ENCODE results near the gene SYNE1. TPM values are rescaled to one million over a fixed set of nuclear protein-coding genes. Genes with fewer than 3 reads are reported as not detected.

The SYNE1 gene
- total RNA-seq, 1 donor from 2014 or later = 6.0 TPM

DNA sequence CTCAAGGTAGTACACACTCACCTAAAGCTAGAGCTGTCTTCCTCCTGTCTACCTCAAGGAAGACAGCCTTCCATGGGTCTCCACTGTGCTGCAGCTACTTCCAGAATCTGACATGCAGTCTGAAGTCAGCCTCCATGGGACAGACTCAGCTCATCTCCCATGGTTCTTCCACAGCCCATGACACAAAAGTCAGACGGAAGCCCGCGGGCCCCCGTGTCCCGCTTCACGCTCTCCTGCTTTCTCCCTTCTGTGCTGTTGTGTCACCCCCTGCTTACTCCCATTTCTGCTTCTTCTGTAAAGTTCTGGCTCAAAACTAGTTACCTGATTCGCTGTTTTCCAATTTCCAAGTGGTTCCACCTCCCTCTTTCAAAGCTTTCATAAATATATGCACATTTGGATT lies 184.5 kb downstream of the SYNE1 start:
- no peak for DNase-seq (ENCODE audit: low spot score)
- Mint-ChIP-seq H3K36me3 (no peaks in the 10 kb centered on the region), H3K27ac (no peak overlapping the region), H3K9me3 (no peaks in the 10 kb centered on the region), H3K27me3 (ENCODE audit: insufficient read depth, low read depth) (no peaks in the 10 kb centered on the region), H3K4me1 (no peaks in the 10 kb centered on the region), H3K4me3 (no peak overlapping the region)
- Histone ChIP-seq H3K79me2 (ENCODE audit: low read depth) (no peaks in the 10 kb centered on the region), H4K20me1 (ENCODE audit: low read depth) (no peaks in the 10 kb centered on the region), H3F3A (ENCODE audit: low read depth) (no peaks in the 10 kb centered on the region), H2AFZ (replicated peaks) (no peak overlapping the region), H3K9ac (no peak overlapping the region), H3K4me1 (no peaks in the 10 kb centered on the region), H3K36me3 (no peaks in the 10 kb centered on the region), H3K4me3 (no peak overlapping the region), H3K27me3 (no peaks in the 10 kb centered on the region), H3K27ac (no peak overlapping the region), H3K4me2 (no peak overlapping the region), H3K9me3 (ENCODE audit: low read depth) (no peaks in the 10 kb centered on the region)
- no peak for TF ChIP-seq EZH2 (IDR thresholded peaks at IDR 0.05)
- TF ChIP-seq, protein P1, sequence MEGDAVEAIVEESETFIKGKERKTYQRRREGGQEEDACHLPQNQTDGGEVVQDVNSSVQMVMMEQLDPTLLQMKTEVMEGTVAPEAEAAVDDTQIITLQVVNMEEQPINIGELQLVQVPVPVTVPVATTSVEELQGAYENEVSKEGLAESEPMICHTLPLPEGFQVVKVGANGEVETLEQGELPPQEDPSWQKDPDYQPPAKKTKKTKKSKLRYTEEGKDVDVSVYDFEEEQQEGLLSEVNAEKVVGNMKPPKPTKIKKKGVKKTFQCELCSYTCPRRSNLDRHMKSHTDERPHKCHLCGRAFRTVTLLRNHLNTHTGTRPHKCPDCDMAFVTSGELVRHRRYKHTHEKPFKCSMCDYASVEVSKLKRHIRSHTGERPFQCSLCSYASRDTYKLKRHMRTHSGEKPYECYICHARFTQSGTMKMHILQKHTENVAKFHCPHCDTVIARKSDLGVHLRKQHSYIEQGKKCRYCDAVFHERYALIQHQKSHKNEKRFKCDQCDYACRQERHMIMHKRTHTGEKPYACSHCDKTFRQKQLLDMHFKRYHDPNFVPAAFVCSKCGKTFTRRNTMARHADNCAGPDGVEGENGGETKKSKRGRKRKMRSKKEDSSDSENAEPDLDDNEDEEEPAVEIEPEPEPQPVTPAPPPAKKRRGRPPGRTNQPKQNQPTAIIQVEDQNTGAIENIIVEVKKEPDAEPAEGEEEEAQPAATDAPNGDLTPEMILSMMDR (IDR thresholded peaks at IDR 0.05) = no peak
- TF ChIP-seq EZH2phosphoT487 (IDR thresholded peaks at IDR 0.05) = no peak

GRCh38 chr6:152450519-152450918 lies 186.6 kb downstream of the SYNE1 start:
- no peak overlapping the region for H3K4me2 ChIP-seq
- no peak overlapping the region for H3K4me3 ChIP-seq
- no peaks in the 10 kb centered on the region for H3K36me3 ChIP-seq
- no peak overlapping the region for H3K27ac Mint-ChIP-seq
- H3K27ac ChIP-seq = no peak overlapping the region
- no peaks in the 10 kb centered on the region for H3F3A ChIP-seq (ENCODE audit: low read depth)
- no peaks in the 10 kb centered on the region for H3K79me2 ChIP-seq (ENCODE audit: low read depth)
- H3K4me3 Mint-ChIP-seq = no peak overlapping the region
- DNase-seq (ENCODE audit: low spot score) = no peak
- no peaks in the 10 kb centered on the region for H3K36me3 Mint-ChIP-seq
- H3K9me3 ChIP-seq (ENCODE audit: low read depth) = no peaks in the 10 kb centered on the region
- H3K4me1 Mint-ChIP-seq = no peaks in the 10 kb centered on the region
- no peak overlapping the region for H2AFZ ChIP-seq (replicated peaks)
- H3K4me1 ChIP-seq = no peaks in the 10 kb centered on the region
- no peaks in the 10 kb centered on the region for H3K27me3 Mint-ChIP-seq (ENCODE audit: insufficient read depth, low read depth)
- no peaks in the 10 kb centered on the region for H3K9me3 Mint-ChIP-seq
- no peaks in the 10 kb centered on the region for H4K20me1 ChIP-seq (ENCODE audit: low read depth)
- no peak for TF ChIP-seq EZH2 (IDR thresholded peaks at IDR 0.05)
- TF ChIP-seq, protein P1 (IDR thresholded peaks at IDR 0.05) = no peak
- no peak for TF ChIP-seq EZH2phosphoT487 (IDR thresholded peaks at IDR 0.05)
- no peaks in the 10 kb centered on the region for H3K27me3 ChIP-seq
- no peak overlapping the region for H3K9ac ChIP-seq

GRCh38 chr6:152441902-152442301 lies 195.3 kb downstream of the SYNE1 start:
- peak overlapping the region; percentile 20 for H2AFZ ChIP-seq (replicated peaks)
- no peak overlapping the region for H3K27ac Mint-ChIP-seq

More at GRCh38 chr6:152441902-152442301, 195.3 kb downstream of the SYNE1 start:
- Mint-ChIP-seq H3K4me3 (no peak overlapping the region), H3K4me1 (no peaks in the 10 kb centered on the region), H3K36me3 (no peaks in the 10 kb centered on the region), H3K9me3 (no peaks in the 10 kb centered on the region), H3K27me3 (ENCODE audit: insufficient read depth, low read depth) (no peaks in the 10 kb centered on the region)
- Histone ChIP-seq H3K27me3 (no peaks in the 10 kb centered on the region), H4K20me1 (ENCODE audit: low read depth) (no peaks in the 10 kb centered on the region), H3K9me3 (ENCODE audit: low read depth) (no peaks in the 10 kb centered on the region), H3K9ac (no peak overlapping the region), H3K4me2 (no peak overlapping the region), H3K27ac (no peak overlapping the region), H3K4me3 (no peak overlapping the region), H3K4me1 (no peaks in the 10 kb centered on the region), H3F3A (ENCODE audit: low read depth) (no peaks in the 10 kb centered on the region), H3K79me2 (ENCODE audit: low read depth) (no peaks in the 10 kb centered on the region), H3K36me3 (no peaks in the 10 kb centered on the region)
- DNase-seq (ENCODE audit: low spot score) = no peak
- TF ChIP-seq EZH2 (IDR thresholded peaks at IDR 0.05) (no peak), EZH2phosphoT487 (IDR thresholded peaks at IDR 0.05) (no peak)
- TF ChIP-seq, protein P1 (IDR thresholded peaks at IDR 0.05) = no peak

All from neural progenitor cell (in vitro differentiated cells).